ENCODE results near the gene FBXL20. TPM values are rescaled to one million over a fixed set of nuclear protein-coding genes. Genes with fewer than 3 reads are reported as not detected.

FBXL20 gene
- total and polyA plus RNA-seq, 2 of the 8 experiments (the other 6 are each of a cell fraction or from before 2014, with no cell fraction given): 5.5 to 11.0 TPM

DNA sequence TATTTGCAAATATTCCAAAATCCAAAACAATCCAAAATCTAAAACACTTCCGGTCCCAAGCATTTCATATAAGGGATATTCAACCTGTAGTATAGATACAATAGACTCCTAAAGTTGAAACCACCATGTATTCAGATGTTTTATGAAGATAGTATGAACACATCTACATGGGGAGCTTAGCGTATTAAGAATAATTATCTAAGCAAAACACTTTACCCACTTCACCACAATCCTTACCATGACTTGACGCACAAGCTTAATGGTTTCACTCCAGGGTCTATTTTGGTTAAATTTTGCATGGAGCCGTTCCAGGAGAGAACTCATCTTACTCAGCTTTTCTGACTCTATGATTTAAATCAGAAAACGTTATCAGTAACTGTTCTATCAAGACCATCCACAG, 46.1 kb upstream of the FBXL20 start (continued):
- no peak for TF ChIP-seq JUND (IDR thresholded peaks at IDR 0.05; ENCODE audit: low read length)
- TF ChIP-seq YY1 (IDR thresholded peaks at IDR 0.05; ENCODE audit: low read depth, low read length): no peak
- no peak for TF ChIP-seq KDM5A (IDR thresholded peaks at IDR 0.05; ENCODE audit: low read length)

Measured in H1 (cell line).